Nephron (organoid): ENCODE measurements around the gene TMEM178A.

Source experiments
- H3K27ac Mint-ChIP-seq, 3 experiments: 2 replicates each; pipeline ENCODE4 v1.8.0; 2020; ENCODE audit warnings: mixed read lengths in 3 of 3, mild to moderate bottlenecking in 2 of 3, moderate library complexity in 1 of 3
- H3K27me3 Mint-ChIP-seq: 2 replicates; pipeline ENCODE4 v1.8.0; 2021; ENCODE audit warnings: low read depth, mild to moderate bottlenecking, moderate library complexity, mixed read lengths
- H3K36me3 Mint-ChIP-seq: 2 replicates; pipeline ENCODE4 v1.8.0; 2020; ENCODE audit warnings: low read depth, mixed read lengths
- H3K4me1 Mint-ChIP-seq: 2 replicates; pipeline ENCODE4 v1.8.0; 2020; ENCODE audit warnings: mixed read lengths
- H3K4me3 Mint-ChIP-seq, 3 experiments: 2 replicates each; pipeline ENCODE4 v1.8.0; 2020; ENCODE audit warnings: mild to moderate bottlenecking in 3 of 3, mixed read lengths in 3 of 3, moderate library complexity in 2 of 3
- H3K9me3 Mint-ChIP-seq: 2 replicates; pipeline ENCODE4 v1.8.0; 2020; ENCODE audit warnings: mixed read lengths
- TF ChIP-seq, protein P1 (sequence below), 3 experiments: fragments of 200-600 bp; sonication (generic); IDR thresholded peaks; one replicate each; pipeline ENCODE4 v1.5.0; 2021; ENCODE audit warnings: antibody characterized with exemption in 3 of 3; ENCODE audit not compliant: unreplicated experiment in 3 of 3

TMEM178A gene

GRCh38 chr2:39673018-39673417 lies 7.3 kb downstream of the TMEM178A start:
- Mint-ChIP-seq H3K9me3 (peaks cover 10% of the 10 kb centered on the region), H3K4me1 (peaks cover 7% of the 10 kb centered on the region), H3K36me3 (peaks cover 21% of the 10 kb centered on the region), H3K4me3 (no peak overlapping the region), H3K27me3 (peaks cover 10% of the 10 kb centered on the region), H3K27ac (no peak overlapping the region)
- TF ChIP-seq, protein P1, sequence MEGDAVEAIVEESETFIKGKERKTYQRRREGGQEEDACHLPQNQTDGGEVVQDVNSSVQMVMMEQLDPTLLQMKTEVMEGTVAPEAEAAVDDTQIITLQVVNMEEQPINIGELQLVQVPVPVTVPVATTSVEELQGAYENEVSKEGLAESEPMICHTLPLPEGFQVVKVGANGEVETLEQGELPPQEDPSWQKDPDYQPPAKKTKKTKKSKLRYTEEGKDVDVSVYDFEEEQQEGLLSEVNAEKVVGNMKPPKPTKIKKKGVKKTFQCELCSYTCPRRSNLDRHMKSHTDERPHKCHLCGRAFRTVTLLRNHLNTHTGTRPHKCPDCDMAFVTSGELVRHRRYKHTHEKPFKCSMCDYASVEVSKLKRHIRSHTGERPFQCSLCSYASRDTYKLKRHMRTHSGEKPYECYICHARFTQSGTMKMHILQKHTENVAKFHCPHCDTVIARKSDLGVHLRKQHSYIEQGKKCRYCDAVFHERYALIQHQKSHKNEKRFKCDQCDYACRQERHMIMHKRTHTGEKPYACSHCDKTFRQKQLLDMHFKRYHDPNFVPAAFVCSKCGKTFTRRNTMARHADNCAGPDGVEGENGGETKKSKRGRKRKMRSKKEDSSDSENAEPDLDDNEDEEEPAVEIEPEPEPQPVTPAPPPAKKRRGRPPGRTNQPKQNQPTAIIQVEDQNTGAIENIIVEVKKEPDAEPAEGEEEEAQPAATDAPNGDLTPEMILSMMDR (IDR thresholded peaks at IDR 0.05; ENCODE audit: unreplicated experiment in 3 of 3) = no peak

DNA sequence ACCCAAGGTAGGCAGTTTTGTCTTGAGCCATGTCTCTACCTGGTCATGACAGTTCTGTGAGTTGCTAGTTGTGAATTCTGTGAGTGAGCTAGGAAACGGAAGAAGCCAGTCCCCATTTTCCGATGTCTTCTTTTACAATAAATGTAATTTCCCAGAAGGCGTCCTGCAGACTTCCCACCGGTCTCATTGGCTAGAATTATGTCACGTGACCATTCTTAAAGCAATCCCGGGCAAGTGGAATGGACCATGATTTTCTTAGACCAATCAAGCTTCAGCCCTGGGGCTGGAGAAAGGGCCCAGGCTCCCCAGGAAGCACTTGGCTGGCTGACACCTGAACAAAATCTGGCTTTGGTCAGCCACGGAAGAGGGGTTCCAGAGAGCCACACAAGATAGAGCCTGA lies 10.6 kb downstream of the TMEM178A start:
- peaks cover 12% of the 10 kb centered on the region for H3K9me3 Mint-ChIP-seq
- TF ChIP-seq, protein P1 (IDR thresholded peaks at IDR 0.05; ENCODE audit: unreplicated experiment in 3 of 3) = no peak
- no peaks in the 10 kb centered on the region for H3K27me3 Mint-ChIP-seq
- H3K4me1 Mint-ChIP-seq = peaks cover 7% of the 10 kb centered on the region
- peaks cover 29% of the 10 kb centered on the region for H3K36me3 Mint-ChIP-seq
- H3K4me3 Mint-ChIP-seq = no peak overlapping the region
- no peak overlapping the region for H3K27ac Mint-ChIP-seq

- Mint-ChIP-seq H3K9me3 (peaks cover 12% of the 10 kb centered on the region), H3K4me3 (no peak overlapping the region), H3K36me3 (peaks cover 29% of the 10 kb centered on the region), H3K4me1 (no peaks in the 10 kb centered on the region), H3K27me3 (no peaks in the 10 kb centered on the region), H3K27ac (no peak overlapping the region)
- TF ChIP-seq, protein P1 (IDR thresholded peaks at IDR 0.05; ENCODE audit: unreplicated experiment in 3 of 3) = no peak
These were observed 12.5 kb downstream of the TMEM178A start for GRCh38 chr2:39678170-39678569.

- TF ChIP-seq, protein P1 (IDR thresholded peaks at IDR 0.05; ENCODE audit: unreplicated experiment in 3 of 3) = no peak
- no peaks in the 10 kb centered on the region for H3K27me3 Mint-ChIP-seq
These were observed 14.1 kb downstream of the TMEM178A start for GRCh38 chr2:39679805-39680204.

GRCh38 chr2:39682066-39682692 lies 16.5 kb downstream of the TMEM178A start:
- Mint-ChIP-seq H3K4me1 (no peaks in the 10 kb centered on the region), H3K27ac (no peak overlapping the region), H3K27me3 (no peaks in the 10 kb centered on the region), H3K36me3 (peaks cover 16% of the 10 kb centered on the region), H3K4me3 (no peak overlapping the region), H3K9me3 (peaks cover 8% of the 10 kb centered on the region)
- TF ChIP-seq, protein P1 (IDR thresholded peaks at IDR 0.05; ENCODE audit: unreplicated experiment in 3 of 3) = no peak

More at GRCh38 chr2:39679805-39680204, 14.1 kb downstream of the TMEM178A start:
- Mint-ChIP-seq H3K9me3 (peaks cover 12% of the 10 kb centered on the region), H3K27ac (no peak overlapping the region), H3K4me1 (no peaks in the 10 kb centered on the region), H3K4me3 (no peak overlapping the region), H3K36me3 (peaks cover 22% of the 10 kb centered on the region)
